ENCODE measurements around the gene C19orf67.

C19orf67 gene

DNA sequence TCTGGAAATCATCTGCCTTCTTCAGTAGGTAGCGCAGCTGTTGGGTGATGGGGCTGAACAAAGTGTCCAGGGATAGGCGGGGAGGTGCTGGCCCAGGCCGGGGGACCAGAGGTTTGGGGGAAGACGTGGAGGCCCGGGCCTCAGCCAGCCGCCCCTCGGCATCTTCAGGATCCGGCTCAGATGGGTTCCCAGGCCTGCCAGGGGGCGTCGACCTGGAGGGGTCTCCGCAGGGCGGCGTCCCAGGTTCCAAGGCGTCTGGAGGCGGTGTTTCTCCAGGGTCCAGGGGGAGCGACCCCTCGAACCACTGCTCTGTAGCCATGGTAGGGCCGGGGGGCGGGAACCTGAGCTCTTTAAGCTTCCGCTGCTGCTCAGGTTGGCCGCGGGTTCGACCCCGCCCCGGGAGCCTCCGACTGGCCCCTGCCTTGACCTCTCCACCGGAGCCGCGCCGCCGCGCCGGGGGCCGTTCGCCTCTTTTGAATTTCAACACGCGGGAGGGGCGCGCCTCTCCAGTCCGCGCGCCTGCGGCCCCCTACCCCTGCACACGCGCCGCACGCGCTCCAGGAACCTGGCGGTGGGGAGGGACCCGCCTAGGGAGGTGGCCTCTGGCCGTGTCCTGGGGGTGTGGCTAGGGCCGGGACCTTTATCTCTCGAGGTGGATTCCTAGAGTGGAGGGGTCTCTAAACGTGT lies at the start of gene C19orf67:
TSS of gene C19orf67 (minus strand) at position 475 of the 687 bp plus-strand sequence. CDS start at position 319, 156 bp downstream.
- H3K27me3 ChIP-seq (ENCODE audit: insufficient read depth, low read depth, severe bottlenecking) = no peaks in the 10 kb centered on the region
- DNase-seq = no peak
- no peak within 1 kb of the TSS for H3K27ac ChIP-seq
- H3K9me3 ChIP-seq (ENCODE audit: severe bottlenecking) = no peaks in the 10 kb centered on the region
- peaks cover 31% of the 10 kb centered on the region for H3K36me3 ChIP-seq
- H3K4me3 ChIP-seq (ENCODE audit: low read depth, low read length) = no peak within 1 kb of the TSS
- TF ChIP-seq, protein P1, sequence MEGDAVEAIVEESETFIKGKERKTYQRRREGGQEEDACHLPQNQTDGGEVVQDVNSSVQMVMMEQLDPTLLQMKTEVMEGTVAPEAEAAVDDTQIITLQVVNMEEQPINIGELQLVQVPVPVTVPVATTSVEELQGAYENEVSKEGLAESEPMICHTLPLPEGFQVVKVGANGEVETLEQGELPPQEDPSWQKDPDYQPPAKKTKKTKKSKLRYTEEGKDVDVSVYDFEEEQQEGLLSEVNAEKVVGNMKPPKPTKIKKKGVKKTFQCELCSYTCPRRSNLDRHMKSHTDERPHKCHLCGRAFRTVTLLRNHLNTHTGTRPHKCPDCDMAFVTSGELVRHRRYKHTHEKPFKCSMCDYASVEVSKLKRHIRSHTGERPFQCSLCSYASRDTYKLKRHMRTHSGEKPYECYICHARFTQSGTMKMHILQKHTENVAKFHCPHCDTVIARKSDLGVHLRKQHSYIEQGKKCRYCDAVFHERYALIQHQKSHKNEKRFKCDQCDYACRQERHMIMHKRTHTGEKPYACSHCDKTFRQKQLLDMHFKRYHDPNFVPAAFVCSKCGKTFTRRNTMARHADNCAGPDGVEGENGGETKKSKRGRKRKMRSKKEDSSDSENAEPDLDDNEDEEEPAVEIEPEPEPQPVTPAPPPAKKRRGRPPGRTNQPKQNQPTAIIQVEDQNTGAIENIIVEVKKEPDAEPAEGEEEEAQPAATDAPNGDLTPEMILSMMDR (IDR thresholded peaks at IDR 0.05; ENCODE audit: low read depth, low read length) = no peak

DNA sequence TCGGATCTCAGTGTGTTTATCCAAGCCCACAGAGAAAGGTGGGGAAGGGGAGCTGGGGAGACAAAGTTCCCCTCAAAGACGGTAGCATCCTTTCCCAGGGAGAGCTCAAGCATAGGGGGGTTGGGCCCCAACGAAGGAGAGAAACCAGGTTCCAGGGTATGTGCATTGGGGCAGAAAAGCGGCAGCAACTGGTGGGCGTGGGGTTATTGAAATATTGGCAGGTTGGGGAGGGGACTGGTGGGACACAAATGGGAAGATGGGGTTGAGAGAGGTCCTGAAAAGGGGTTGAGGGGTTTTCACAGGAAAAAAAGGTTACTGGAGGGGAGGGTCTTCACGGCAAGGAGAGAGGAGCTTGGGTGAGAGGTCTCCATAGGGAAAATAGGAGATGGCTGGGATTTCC lies 49.8 kb upstream of the C19orf67 start:
- H3K9me3 ChIP-seq (ENCODE audit: severe bottlenecking) = no peaks in the 10 kb centered on the region
- TF ChIP-seq, protein P1 (IDR thresholded peaks at IDR 0.05; ENCODE audit: low read depth, low read length) = no peak
- H3K27ac ChIP-seq = peak overlapping the region; percentile 90; the same call in 1 of the 2 replicates
- no peak for DNase-seq
- no peaks in the 10 kb centered on the region for H3K27me3 ChIP-seq (ENCODE audit: insufficient read depth, low read depth, severe bottlenecking)
- H3K4me3 ChIP-seq (ENCODE audit: low read depth, low read length) = peak overlapping the region; percentile 74
- peaks cover 16% of the 10 kb centered on the region for H3K36me3 ChIP-seq

DNA sequence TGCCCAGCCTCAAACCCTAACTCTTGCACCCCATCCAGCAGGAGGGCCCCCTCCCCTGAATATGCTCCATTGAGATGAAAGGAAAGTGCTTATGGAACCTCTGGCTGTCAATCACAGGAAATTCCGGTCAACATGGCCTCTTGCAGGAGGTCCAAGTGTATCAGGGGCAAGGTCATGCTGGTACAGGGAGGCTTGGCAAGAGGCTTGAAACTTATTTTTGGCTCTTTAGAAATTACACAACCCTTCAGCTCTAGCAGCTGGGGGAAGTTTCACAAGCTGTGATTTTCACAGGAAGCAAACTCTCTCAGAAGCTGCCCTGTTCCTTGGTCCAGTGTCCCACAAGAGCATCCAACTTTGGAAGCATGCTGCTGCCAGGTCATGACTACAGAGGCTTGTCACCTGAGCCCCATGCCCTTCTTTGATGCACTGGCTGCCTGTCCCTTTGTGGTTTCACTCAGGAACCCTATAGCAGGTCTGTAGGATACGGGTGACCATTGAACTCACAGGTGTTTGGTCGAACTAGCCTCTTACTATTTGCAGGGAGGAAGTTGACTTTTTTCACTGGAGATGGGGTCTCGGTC lies 42.4 kb upstream of the C19orf67 start:
- Histone ChIP-seq H3K9me3 (ENCODE audit: severe bottlenecking) (no peaks in the 10 kb centered on the region), H3K27me3 (ENCODE audit: insufficient read depth, low read depth, severe bottlenecking) (no peaks in the 10 kb centered on the region), H3K27ac (no peak overlapping the region), H3K4me3 (ENCODE audit: low read depth, low read length) (no peak overlapping the region), H3K36me3 (peaks cover 42% of the 10 kb centered on the region)
- DNase-seq = no peak
- TF ChIP-seq, protein P1 (IDR thresholded peaks at IDR 0.05; ENCODE audit: low read depth, low read length) = no peak

DNA sequence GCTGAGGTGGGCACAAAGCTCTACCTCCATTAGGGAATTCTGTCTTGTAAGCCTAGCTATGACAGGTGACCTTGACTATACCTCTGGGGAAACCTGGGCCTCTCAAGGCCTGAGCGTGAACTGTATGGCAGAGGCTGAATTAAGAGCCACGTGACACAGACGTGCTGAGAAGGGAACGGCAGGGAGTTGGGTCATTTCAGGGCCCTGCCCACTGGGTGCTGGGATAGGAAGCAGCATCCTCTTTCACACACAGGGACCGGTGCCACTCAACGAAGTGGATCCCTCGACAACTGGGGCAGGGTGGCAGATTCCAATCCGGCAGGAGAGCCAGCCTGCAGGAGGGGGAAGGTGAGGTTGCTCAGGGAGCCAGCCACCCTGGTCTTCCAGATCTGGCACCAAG lies 41.6 kb upstream of the C19orf67 start:
- no peaks in the 10 kb centered on the region for H3K27me3 ChIP-seq (ENCODE audit: insufficient read depth, low read depth, severe bottlenecking)
- no peak overlapping the region for H3K4me3 ChIP-seq (ENCODE audit: low read depth, low read length)
- no peak for DNase-seq
- no peak overlapping the region for H3K27ac ChIP-seq
- H3K9me3 ChIP-seq (ENCODE audit: severe bottlenecking) = no peaks in the 10 kb centered on the region
- TF ChIP-seq, protein P1 (IDR thresholded peaks at IDR 0.05; ENCODE audit: low read depth, low read length) = no peak
- H3K36me3 ChIP-seq = peaks cover 40% of the 10 kb centered on the region

DNA sequence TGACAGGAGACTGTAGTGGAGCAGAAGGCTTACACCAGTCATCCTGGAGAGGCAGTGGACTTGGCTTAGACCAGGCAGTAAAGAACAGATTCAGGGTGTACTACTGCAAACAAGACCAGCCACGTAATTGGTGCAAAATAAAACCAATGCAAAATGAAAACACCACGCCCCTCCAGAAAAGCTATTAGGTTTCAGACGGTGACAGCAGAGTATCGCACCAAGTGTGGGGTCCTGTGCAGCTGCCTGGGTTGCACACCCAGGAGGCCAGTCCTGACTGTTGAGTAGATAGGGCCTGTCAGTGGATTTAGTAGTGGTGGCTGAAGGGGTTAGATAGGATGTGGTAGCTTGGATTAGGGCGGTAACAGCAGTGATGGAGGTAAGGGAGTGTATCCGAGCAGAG lies 37.3 kb upstream of the C19orf67 start:
- Histone ChIP-seq H3K27ac (no peak overlapping the region), H3K9me3 (ENCODE audit: severe bottlenecking) (no peaks in the 10 kb centered on the region), H3K4me3 (ENCODE audit: low read depth, low read length) (no peak overlapping the region), H3K27me3 (ENCODE audit: insufficient read depth, low read depth, severe bottlenecking) (no peaks in the 10 kb centered on the region), H3K36me3 (peaks cover 48% of the 10 kb centered on the region)
- DNase-seq = no peak
- TF ChIP-seq, protein P1 (IDR thresholded peaks at IDR 0.05; ENCODE audit: low read depth, low read length) = no peak

DNA sequence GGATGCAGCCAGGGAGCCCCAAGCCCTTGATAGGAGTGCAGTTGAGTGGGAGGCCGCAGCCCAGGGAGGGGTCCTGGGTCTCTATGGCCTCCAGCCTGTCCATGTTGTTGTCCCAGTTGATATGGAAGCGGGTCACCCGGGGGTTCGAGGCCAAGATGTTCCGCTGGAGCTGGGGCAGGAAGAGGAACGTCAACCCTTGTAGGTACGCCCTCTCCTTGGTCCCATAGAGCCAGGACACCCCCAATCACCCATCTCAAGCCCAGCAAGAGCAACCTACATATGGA lies 34.9 kb upstream of the C19orf67 start:
- Histone ChIP-seq H3K27me3 (ENCODE audit: insufficient read depth, low read depth, severe bottlenecking) (no peaks in the 10 kb centered on the region), H3K36me3 (peaks cover 42% of the 10 kb centered on the region), H3K9me3 (ENCODE audit: severe bottlenecking) (no peaks in the 10 kb centered on the region), H3K4me3 (ENCODE audit: low read depth, low read length) (no peak overlapping the region), H3K27ac (no peak overlapping the region)
- DNase-seq = no peak
- TF ChIP-seq, protein P1 (IDR thresholded peaks at IDR 0.05; ENCODE audit: low read depth, low read length) = no peak
